Neural cell (in vitro differentiated cells): Measurements from ENCODE around the gene UNC5C.

Experiments used
- EP300 ChIP-seq: fragments of 450-650 bp; conservative IDR thresholded peaks from 2 replicates; pipeline ENCODE4 v1.6.1; 2014; ENCODE audit warnings: antibody characterized with exemption, mild to moderate bottlenecking, moderate library complexity; ENCODE audit not compliant: poor library complexity, severe bottlenecking
- EZH2 ChIP-seq: fragments of 200-600, 300-800 bp; shearing (Covaris generic), sonication (generic); IDR thresholded peaks from 2 replicates; pipeline ENCODE4 v1.6.1; 2014; ENCODE audit warnings: antibody characterized with exemption, low read length, borderline replicate concordance, mild to moderate bottlenecking; ENCODE audit not compliant: insufficient read depth, poor library complexity, severe bottlenecking
- POLR2AphosphoS5 ChIP-seq: IDR thresholded peaks from 2 replicates; pipeline ENCODE4 v1.6.1; 2012
- RAD21 ChIP-seq: fragments of 450-650 bp; conservative IDR thresholded peaks from 2 replicates; pipeline ENCODE4 v1.6.1; 2014; ENCODE audit warnings: antibody characterized with exemption, mild to moderate bottlenecking, moderate library complexity
- TF ChIP-seq, protein P1 (sequence below): fragments of 450-650 bp; IDR thresholded peaks from 2 replicates; pipeline ENCODE4 v1.5.1; 2014; ENCODE audit warnings: antibody characterized with exemption, mild to moderate bottlenecking, moderate library complexity; ENCODE audit not compliant: poor library complexity, severe bottlenecking

DNA sequence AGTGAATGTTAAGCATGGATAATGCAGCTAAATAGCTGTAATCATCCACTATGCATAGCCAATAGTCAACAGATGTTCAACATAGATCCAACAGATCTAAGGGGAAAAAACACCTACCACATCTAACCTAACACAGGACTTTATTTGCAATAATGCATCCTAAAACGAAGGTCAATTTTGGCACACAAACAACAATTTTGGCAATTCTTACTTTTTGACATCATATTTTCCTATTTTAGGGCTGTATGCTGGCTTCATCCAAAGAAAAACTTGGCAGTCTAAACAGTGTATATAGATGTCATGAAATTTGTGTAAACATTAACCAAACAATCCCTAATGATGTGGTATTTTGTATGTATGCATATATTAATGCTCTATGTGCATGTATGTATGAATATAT lies 33.2 kb downstream of the UNC5C start:
- TF ChIP-seq, protein P1, sequence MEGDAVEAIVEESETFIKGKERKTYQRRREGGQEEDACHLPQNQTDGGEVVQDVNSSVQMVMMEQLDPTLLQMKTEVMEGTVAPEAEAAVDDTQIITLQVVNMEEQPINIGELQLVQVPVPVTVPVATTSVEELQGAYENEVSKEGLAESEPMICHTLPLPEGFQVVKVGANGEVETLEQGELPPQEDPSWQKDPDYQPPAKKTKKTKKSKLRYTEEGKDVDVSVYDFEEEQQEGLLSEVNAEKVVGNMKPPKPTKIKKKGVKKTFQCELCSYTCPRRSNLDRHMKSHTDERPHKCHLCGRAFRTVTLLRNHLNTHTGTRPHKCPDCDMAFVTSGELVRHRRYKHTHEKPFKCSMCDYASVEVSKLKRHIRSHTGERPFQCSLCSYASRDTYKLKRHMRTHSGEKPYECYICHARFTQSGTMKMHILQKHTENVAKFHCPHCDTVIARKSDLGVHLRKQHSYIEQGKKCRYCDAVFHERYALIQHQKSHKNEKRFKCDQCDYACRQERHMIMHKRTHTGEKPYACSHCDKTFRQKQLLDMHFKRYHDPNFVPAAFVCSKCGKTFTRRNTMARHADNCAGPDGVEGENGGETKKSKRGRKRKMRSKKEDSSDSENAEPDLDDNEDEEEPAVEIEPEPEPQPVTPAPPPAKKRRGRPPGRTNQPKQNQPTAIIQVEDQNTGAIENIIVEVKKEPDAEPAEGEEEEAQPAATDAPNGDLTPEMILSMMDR: no peak
- TF ChIP-seq POLR2AphosphoS5 (no peak), EZH2 (no peak), EP300 (no peak), RAD21 (no peak)
